Measurements from ENCODE around the gene SUSD2.

DNA sequence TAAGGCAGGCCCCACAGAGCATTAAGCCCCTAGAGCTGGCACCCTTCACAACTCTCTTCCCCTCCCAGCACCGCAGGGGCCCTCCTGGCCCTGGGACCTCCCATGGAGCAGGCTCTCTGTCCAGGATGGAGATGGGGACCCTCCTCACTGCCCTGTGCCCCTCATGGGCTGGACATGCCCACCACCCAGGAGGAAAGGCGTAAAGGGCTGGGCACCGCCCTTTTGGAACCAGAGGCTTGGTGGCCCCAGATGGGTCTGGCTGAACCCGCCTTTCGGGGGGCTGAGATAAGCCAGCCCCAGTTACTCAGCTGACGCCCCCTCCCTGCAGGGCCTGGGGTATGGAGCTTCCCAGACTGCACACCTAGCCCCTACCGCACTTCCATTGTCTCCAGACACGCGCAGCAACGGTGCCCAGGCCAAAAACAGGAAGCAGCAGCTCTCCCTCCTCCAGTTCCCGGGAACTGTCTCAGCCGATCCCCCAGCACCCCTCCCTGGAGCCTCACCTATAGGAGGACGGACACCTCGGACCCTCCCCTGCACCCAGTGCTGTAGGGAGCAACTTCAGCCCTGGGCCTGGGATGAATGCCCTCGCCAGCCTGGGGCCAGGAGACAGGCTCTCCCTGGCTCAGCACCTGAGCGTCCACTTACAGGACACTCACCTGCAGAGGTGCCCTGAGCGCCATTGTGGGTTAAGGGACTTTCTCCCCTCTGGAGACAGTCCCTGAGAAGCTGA, 1.6 kb upstream of the SUSD2 start:
- TF ChIP-seq, protein P1, sequence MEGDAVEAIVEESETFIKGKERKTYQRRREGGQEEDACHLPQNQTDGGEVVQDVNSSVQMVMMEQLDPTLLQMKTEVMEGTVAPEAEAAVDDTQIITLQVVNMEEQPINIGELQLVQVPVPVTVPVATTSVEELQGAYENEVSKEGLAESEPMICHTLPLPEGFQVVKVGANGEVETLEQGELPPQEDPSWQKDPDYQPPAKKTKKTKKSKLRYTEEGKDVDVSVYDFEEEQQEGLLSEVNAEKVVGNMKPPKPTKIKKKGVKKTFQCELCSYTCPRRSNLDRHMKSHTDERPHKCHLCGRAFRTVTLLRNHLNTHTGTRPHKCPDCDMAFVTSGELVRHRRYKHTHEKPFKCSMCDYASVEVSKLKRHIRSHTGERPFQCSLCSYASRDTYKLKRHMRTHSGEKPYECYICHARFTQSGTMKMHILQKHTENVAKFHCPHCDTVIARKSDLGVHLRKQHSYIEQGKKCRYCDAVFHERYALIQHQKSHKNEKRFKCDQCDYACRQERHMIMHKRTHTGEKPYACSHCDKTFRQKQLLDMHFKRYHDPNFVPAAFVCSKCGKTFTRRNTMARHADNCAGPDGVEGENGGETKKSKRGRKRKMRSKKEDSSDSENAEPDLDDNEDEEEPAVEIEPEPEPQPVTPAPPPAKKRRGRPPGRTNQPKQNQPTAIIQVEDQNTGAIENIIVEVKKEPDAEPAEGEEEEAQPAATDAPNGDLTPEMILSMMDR (IDR thresholded peaks at IDR 0.05), result no peak
- no peak for TF ChIP-seq JUN (IDR thresholded peaks at IDR 0.05)
- no peak for TF ChIP-seq FOSL2 (IDR thresholded peaks at IDR 0.05)
- no peak for TF ChIP-seq FOSL2 (CRISPR knock-in tag; IDR thresholded peaks at IDR 0.05)
- no peak for TF ChIP-seq POLR2A (IDR thresholded peaks at IDR 0.05; ENCODE audit: low read length)
- TF ChIP-seq CHD2 (IDR thresholded peaks at IDR 0.05; ENCODE audit: low read length, partially characterized antibody), result no peak
- TF ChIP-seq SMC3 (IDR thresholded peaks at IDR 0.05), result no peak
- no peak for TF ChIP-seq EP300 (IDR thresholded peaks at IDR 0.05)

All from A549 (cell line).